ENCODE measurements around the gene ADAM12.

The ADAM12 gene

GRCh38 chr10:126004752-126005151 lies 383.5 kb downstream of the ADAM12 start:
- DNase-seq (ENCODE audit: extremely low read depth, low read depth): no peak
- H3K4me3 ChIP-seq (replicated peaks; ENCODE audit: low read depth, low read length): no peak overlapping the region
- TF ChIP-seq CTCF (IDR thresholded peaks at IDR 0.05; ENCODE audit: low read depth, low read length, missing control alignments): no peak

DNA sequence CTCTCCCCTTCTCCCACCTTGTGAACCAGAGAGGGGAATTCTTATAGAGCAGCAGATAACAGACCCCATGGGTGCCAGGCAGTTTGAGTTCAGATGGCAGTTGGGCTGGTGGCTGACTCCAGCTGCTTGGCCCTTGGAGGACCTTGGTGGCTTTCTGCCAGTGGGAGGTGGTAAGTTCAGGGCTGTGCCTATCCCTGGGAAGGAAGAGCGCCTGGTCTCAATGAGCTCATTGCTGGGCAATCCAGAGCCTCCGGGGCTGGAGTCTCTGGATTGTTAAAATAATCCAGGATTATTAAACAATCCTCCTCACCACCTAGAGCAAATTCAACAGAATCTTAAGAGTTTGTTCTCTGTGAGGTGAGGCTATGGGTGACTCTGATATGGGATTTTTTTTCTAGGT lies 386.7 kb downstream of the ADAM12 start:
- no peak overlapping the region for H3K4me3 ChIP-seq (replicated peaks; ENCODE audit: low read depth, low read length)
- no peak for TF ChIP-seq CTCF (IDR thresholded peaks at IDR 0.05; ENCODE audit: low read depth, low read length, missing control alignments)
- no peak for DNase-seq (ENCODE audit: extremely low read depth, low read depth)

DNA sequence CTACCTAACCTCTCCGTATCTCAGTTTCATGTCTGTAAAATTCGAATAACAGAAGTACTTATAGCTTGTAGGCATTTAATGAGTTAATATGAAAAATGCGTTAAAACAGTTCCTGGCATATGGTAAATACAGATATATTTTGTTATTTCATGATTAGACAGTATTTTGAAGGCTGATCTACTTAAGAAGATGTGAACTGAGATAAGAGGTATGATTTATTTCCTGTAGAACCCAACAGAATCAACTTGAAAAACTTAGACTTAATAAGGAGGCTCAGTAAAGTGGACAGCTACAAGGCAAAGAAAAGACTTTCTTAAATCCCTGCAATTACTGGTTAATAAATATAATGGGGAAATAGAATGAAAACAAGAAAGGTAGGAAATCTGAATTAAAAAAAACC lies 388.6 kb downstream of the ADAM12 start:
- TF ChIP-seq CTCF (IDR thresholded peaks at IDR 0.05; ENCODE audit: low read depth, low read length, missing control alignments): no peak
- no peak for DNase-seq (ENCODE audit: extremely low read depth, low read depth)
- no peak overlapping the region for H3K4me3 ChIP-seq (replicated peaks; ENCODE audit: low read depth, low read length)

GRCh38 chr10:125997586-125997985 lies 390.7 kb downstream of the ADAM12 start:
- no peak for DNase-seq (ENCODE audit: extremely low read depth, low read depth)
- no peak for TF ChIP-seq CTCF (IDR thresholded peaks at IDR 0.05; ENCODE audit: low read depth, low read length, missing control alignments)
- H3K4me3 ChIP-seq (replicated peaks; ENCODE audit: low read depth, low read length): no peak overlapping the region

GRCh38 chr10:125995726-125996304 lies 392.5 kb downstream of the ADAM12 start:
- H3K4me3 ChIP-seq (replicated peaks; ENCODE audit: low read depth, low read length): no peak overlapping the region
- DNase-seq (ENCODE audit: extremely low read depth, low read depth): no peak
- TF ChIP-seq CTCF (IDR thresholded peaks at IDR 0.05; ENCODE audit: low read depth, low read length, missing control alignments): no peak

GRCh38 chr10:125994601-125995000 lies 393.7 kb downstream of the ADAM12 start:
- no peak for TF ChIP-seq CTCF (IDR thresholded peaks at IDR 0.05; ENCODE audit: low read depth, low read length, missing control alignments)
- no peak for DNase-seq (ENCODE audit: extremely low read depth, low read depth)
- no peak overlapping the region for H3K4me3 ChIP-seq (replicated peaks; ENCODE audit: low read depth, low read length)

- no peak for TF ChIP-seq CTCF (IDR thresholded peaks at IDR 0.05; ENCODE audit: low read depth, low read length, missing control alignments)
- no peak for DNase-seq (ENCODE audit: extremely low read depth, low read depth)
- H3K4me3 ChIP-seq (replicated peaks; ENCODE audit: low read depth, low read length): no peak overlapping the region
Measured at GRCh38 chr10:125992254-125992653, 396.0 kb downstream of the ADAM12 start.
